NCI-H1417 (cell line): ENCODE results near the gene CFAP92.
A peak's percentile ranks its signal among the peaks of the same experiment; 100 is the strongest.

Experiments
- DNase-seq, 3 experiments: peaks; one replicate each; lab custom pipeline; 2025; lab: John Stamatoyannopoulos, UW

Gene CFAP92

DNA sequence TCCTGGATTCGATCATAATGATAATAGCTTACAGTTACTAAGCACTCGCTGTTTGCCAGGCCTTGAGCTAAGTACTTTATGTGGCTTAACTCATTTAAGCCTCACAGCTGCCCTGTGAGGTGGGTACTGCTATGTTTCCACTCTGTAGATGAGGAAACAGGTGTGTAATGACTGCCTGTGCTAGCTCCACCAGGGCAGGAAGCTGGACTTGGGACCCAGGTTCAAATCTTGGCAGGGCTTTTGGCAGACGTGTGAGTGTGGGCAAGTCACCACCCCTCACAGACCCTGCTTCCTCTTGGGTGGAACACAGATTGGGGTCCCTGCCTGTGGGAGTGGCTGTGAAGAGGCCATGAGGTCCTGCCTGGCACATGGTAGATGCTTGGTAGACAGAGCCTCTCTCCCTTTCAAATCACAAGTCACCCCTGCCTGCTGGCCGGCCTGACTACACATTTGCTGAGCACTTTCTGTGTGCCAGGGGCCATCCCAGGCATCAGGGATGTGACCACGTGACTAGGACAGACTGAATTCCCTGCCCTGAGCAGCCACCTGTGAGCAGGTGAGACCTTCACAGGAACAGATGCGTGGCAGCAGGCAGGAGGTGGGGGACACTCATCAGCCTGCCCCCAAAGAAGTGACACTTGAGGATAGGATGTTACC, 10.9 kb upstream of the CFAP92 start:
- DNase-seq, result peak in 2 of 3 experiments; percentile 35 to 64

DNA sequence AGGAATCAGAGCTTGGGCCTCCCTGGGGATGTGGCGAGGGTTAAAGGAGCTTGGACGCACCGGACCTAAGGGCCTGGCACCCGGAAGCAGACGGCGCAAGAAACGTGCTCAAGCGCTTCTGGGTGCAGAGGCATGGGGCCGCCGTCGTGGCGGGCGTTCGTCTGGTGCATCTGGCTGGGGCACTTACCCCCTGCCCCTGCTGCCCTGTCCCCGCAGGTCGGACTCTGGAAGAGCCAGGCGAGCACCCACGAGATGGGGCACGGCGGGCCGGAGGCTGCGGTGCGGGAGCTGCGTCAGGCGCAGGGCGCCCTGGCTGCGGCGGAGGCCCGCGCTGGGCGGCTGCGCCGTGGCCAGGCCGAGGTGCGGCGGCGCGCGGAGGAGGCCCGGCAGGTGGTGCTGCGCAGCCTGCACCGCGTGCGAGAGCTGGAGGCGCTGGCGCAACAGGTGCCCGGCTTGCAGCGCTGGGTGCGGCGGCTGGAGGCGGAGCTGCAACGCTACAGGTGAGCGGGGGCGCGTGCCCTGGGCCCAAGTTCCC, 9.8 kb upstream of the CFAP92 start:
- peak; percentile 31 to 93 (median 90) for DNase-seq

DNA sequence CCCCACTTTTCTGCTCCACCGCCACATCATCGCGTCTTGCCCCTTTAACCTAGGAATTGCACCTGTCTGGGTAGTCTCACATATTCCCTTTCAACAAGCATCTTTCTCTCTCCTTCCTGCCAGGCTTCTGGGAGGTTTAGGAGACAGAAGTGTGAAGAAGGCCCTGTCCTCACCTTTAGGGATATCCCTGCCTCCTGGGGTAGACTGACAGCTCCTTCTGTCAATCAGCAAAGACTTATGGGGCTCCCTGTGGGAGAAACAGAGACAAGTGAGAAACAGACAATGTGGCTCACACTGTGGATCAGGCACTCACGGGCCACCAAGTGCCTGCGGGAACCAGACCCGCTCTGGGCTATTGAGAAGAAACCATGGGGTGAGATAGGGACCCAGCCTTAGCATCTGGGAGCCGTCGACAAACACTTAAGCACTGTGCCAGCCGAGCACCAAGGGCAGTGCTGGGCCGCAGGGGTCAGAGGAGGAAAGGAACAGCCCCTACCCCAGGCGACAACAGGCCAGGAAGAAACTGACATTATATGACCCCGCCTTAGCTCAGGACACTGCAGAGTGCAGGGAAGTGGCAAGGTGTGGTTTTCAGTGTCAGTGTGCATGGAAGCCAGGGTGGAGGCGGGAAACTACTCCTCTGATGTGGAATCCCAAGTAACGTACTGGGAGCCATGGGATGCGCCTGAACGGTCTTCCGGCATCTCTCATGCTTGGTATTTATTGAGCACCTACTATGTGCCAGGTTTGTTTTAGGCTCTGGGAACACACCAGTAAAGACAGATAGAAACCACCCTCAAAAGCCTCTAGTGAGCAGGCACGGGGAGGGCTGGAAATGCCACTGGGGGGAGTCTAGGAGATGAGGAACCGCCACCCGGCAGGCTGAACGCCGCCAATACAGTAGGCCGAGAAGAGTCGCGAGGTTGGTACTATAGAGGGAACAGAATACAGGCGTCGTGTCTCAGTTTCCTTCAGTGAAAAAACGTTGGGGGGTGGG, 9.0 kb upstream of the CFAP92 start:
- no peak for DNase-seq

DNA sequence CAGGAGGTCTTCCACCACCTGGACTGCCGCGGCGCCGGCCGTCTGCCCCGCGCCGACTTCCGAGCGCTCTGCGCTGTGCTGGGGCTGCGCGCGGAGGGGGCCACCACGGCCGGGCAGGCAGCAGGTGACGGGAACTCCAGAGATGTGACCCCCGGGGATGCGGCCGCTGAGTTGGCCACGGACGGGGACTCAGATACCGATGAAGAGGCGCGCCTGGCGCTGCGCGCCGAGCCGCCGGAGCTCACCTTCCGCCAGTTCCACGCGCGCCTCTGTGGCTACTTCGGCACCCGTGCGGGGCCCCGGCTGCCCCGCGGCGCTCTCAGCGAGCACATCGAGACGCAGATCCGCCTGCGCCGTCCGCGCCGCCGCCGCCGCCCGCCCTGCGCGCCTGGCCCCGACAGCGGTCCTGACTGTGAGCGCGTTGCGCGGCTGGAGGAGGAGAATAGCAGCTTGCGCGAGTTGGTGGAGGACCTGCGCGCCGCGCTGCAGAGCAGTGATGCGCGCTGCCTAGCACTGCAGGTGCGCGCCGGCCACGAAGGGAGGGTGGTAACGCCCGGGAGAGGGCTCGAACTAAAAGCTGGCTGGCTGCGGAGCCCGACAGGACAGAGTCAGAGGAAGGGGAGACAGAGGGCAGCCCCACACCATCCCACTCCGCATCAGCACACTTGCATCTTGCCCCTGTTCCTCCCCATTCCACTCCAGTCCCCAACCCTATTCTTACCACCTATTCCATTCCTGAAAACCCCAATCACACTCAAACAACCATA, 8.1 kb upstream of the CFAP92 start:
- DNase-seq, result no peak

DNA sequence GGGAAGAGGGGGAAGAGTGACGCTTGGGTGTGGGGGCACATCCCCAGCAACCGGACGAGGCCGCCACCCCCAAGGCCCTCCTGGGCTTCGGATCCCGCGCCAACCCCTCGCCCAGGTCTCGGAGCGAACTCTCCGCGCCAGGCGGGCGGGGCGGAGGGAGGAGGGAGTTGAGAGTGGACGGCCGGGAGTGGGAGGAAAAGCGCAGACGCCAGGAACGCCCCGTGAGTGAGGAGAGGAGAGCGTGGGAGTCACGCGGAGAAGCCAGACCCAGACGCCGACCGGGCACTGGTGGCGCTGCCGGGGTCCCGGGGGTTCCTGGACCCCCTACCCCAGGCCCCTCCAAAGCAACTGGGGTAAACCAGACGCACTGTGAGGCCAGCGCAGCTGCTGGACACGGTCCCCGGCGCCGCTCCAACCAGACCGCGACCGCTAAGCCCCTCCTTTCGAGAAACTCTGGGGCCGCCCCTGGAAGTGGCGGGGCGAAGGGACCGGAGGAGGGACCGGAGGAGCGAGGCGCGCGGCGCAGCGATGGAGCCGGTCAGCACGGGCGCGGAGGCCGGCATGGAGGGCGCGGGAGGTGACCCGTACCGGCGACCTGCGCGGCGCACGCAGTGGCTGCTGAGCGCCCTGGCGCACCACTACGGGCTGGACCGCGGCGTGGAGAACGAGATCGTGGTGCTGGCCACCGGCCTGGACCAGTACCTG, 7.4 kb upstream of the CFAP92 start, which contains the start of gene EFCC1:
Gene EFCC1, plus strand, starts transcription at position 204 of the 705 bp plus-strand sequence. Its CDS starts 325 bp downstream, at position 529.
- no peak for DNase-seq

DNA sequence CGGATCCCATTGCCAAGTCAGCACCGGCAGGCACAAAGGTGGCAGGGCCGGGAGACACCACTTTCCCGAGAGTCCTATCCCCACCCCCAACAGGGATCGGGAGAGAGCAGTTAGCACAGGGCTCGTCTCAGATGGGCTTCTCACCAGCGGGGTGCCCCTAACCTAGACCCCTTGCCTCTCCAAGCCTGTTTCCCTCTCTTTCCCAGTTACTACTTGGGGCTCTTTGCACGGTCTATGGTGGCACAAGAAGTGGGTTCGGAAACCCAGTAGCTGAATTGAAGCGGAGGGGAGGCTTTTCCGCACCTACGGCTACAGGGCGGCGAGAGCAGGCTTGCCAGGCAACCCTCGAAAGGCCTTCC, 6.8 kb upstream of the CFAP92 start:
- no peak for DNase-seq

DNA sequence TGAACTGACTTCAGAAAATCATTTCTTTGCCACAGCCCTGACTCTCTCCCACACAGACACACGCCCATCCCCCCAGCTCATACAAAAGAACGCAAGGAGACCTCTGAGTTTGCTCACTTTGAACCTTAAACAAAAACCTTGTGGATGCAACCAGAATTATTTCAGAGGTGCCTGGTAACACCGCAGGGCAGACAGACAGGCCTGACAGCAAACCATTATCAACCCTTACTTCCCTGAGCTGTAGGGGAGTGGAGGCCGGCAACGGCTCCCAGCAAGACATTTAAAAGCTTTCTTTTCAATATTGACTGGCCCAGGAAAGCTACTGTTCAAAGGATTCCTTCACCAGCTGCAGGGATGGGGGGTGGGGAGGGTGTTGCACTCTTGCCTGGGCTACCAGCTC, 5.2 kb upstream of the CFAP92 start:
- no peak for DNase-seq

DNA sequence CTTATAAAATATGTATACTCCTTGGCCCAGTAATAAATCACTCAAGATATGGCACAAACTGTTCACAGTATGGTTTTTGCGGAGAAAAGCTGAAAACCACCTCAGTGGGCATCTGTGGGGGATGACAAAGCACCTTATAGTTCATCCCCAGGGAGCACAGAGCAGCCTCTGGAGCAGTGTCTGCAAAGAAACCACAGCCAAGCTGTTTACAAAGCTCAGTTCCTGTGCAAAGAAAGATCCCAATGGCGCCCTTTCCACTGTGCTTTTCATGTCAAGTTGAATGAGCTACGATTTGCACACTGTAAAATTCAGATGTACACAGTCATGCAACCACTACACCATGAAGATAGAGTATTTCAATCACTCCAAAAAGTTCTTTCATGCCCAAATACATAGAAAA, 4.7 kb upstream of the CFAP92 start:
- DNase-seq, result no peak

DNA sequence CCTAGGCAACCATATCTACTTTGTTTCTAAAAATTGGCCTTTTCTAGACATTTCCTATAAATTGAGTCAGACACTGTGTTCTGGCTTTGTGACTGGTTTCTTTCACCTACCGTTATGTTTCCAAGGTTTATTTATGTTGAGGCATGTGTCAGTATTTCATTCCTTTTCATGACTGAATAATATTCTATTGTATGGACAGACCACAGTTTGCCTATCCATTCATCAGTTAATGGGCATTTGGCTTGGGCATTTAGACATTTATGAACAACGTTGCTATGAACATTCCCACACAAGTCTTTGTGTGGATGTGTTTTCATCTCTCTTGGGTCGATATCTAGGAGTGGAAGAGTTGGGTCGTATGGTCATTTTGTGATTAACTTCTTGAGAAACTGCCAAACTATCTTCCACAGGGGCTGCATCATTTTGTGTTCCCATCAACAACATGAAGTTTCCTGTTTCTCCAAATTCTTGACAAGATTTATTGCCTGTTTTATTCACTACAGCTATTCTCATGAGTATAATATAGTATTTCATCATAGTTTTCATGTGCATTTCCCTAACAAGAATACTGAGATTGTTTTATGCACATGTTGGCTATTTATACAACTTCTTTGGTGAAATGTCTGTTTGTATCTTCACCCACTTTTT, 3.7 kb upstream of the CFAP92 start:
- DNase-seq, result no peak

DNA sequence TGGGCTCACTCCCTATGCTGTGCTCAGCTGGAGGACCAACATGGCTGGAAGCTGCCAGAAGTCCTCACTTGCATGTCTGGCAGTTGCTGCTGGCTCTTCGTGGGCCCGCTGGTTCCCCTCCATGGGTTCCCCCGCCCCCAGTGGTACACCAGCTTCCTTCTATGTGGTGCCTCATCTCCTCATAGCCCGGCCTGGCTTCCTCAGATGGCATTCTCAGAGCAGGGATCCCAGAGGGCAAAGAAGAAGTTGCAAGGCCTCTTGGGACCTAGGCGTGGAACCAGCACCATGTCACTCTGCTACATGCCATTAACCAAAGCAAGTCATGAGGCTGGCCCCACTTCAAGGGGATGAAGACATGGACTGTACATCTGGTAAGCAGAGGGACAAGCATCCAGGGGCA, 2.9 kb upstream of the CFAP92 start:
- DNase-seq, result no peak

DNA sequence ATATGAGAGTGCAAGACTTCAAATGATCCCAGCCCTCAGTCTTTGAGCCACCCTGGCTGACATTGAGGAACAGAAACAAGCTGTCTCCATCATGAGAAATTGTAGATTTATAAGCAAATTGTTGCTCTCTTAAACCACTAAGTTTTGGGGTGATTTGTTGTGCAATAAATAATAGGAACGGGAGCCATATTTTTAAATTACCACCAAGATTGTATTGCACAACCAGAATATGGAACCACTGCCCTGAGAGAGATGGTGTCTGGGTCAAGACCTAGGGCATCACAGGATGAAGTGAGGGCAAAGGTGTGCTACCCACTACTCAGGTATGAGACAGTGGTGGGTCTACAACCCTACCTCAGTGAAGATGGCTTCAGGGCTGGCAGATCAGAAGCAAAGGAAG, 2.3 kb upstream of the CFAP92 start:
- no peak for DNase-seq

DNA sequence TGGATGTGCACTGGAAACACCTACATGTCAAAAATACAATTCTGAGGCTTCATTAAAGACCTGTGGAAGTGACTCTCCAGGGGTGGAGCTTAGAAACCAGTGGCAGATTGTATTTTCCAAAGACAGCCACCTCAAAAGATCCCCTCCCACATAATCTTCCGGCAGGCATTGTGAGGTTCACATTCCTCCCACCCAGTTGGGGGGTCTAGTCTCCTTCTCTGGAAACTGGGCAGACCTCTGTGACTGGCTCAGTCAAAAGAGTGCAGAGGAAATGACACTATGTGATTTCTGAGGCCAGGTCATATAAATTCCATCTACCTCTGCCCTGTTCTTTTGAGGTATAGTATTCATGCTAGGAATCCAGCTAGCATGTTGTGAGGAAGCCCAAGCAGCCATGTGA, 1.9 kb upstream of the CFAP92 start:
- DNase-seq, result no peak

DNA sequence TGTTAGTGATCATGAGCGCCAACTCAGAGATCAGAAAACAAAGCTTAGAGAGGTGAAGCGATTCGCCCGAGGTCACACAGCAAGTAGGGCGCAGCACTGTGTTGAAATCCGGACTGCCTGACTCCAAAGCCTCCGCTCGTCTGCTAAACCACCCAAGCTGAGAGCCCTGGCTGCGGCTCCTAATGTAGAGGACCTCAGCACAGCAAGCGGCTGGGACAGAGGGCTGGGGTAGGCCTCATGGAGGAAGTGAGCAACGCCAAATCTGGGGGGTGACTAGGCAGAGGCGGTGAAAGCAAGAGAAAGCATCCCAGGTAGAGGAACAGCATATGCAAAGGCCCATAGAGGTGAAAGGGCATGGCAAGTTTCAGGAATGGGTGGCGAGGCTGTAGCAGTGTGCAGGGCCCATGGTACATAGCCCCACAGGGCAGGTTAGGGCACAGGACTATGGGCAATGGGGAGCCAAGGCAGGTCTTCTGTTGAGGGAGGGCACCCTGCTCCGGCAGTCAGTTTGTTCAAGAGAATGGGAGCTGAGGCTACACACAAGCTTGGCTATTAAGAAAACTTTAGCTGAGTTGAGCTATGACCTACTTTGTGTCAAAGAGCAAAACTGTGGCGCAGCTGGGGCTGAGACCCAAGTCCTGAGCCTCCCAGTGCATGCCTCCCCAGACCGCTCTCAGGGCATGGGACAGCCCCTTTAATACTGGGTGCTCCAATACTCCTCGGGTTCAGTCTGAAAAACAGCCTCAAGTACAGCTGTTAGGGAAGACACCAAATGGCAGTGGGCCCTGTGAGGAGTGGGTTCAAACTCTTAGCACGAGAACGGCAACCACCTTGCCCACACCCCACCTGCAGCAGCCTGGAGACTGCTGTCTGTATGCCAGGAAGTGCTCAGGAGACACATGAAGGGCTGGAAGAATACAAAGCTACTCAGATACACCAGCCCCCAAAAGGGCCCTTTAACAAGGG, 988 bp upstream of the CFAP92 start:
- DNase-seq, result no peak

DNA sequence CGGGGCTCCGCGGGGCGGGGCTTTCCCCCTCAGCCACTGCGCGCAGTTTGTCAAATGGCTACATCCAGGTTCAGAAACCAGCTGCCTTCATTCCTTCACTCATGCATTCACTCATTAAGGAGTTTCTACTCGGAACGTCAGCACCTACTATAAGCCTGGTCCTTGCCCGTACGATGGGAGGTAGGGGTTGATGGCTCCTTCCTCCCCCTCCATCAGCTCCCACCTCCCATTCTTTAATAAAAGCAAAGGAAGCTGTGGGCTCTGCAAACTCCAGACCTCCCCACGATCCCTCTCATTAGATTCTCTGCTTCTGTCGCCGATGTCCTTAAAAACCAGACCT, 267 bp upstream of the CFAP92 start:
- DNase-seq, result no peak

DNA sequence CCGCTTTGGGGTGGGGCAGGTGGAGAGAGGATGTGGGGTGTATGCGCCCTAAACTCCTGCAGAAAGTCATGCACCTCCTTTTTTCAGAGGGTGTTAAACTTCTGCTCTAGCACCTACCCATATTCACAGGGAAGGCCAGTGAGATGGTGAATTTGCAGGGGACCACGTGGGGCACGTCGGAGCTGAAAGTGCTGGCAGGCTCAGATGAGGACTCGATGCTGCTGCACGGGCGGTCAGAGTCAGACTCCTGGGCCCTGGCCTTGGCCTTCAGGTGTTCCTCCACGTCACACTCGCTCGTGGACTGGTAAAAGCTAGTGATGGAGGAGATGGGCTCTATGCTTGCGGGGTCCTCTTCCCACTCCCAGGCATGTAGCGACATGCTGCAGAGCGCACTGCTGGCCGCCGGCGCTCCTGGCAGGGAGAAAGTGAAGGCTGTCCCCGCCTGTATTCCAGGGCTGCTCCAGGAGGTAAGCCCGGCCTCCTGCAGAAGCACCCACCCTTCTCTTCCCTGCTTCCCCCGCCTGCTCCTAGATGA, 883 bp downstream of the CFAP92 start:
- peak in 2 of 3 experiments; percentile 90 for DNase-seq

DNA sequence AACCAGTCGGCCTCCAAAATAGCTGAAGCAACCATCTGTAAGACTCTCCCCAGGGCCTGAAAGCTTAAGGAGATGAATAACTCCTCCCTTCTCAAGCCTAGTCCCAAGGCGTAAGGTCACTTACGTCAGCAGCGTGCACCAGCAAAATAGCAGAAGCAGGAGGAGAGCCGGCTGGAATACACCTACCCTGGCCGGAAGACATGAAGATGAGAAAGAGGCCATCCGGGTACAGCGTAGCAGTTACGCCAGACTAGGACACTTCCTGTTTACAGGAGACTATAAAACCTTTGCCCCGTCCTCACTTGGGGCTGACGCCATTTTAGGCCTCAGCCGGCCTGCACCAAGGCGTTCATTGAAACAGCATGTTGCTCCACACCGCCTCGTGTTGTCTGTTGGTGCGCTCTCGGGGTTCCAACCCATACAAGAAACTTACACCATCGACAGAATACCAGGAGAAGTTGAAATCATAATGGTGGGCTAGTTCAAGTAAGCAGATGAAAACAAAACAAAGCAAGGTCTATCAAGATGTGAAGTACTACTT, 2.5 kb downstream of the CFAP92 start:
- DNase-seq, result no peak

DNA sequence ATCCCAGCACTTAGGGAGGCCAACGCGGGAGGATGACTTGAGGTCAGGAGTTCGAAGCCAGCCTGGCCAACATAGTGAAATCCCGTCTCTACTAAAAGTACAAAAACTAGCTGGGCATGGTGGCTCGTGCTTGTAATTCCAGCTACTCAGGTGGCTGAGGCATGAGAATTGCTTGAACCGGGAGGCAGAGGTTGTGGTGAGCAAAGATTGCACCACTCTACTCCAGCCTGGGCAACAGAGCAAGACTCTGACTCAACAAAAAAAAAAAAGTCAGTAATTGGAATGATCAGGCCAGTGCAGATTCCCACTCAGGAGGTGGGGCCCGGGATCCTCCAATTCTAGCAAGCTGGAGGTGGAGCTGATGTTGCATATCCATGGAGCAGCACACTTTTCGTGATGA, 5.6 kb downstream of the CFAP92 start:
- DNase-seq, result no peak

DNA sequence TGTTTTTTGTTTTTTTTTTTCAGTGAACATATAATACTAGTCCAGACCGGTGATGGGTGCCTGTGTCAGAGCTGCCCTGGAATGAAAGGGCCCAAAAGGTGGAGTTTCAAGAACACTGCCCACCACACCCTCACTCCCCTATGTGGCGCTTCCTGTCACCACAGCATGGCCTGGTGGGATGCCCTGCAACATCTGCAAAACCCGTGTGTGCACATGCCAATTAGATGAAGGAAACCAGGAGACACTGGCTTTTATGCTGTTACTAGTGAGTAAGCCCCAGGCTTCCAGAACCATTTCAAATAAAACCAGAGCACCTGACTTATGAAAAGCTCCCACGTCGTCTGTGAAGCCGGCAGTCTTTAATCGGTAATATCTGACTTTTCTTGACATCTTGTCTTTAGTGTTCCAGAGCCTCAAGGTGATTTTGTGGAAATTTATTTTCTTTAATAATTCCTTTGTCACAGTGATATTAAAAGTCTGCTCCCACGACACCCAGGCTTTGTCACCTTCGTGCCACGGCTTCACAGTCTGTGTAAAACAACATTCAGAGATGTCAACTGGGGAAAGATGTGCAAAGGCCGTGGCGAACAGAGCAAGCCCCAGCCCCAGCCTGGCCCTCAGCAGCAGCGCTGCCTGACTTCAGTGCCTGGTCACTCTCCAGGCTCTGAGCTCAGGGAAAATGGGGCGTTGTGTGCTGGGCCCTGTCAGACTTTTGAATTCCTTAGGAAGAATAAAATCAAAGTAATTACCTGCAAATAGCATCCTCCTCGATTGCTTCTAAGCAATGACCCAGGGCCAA, 6.4 kb downstream of the CFAP92 start:
- DNase-seq, result no peak

DNA sequence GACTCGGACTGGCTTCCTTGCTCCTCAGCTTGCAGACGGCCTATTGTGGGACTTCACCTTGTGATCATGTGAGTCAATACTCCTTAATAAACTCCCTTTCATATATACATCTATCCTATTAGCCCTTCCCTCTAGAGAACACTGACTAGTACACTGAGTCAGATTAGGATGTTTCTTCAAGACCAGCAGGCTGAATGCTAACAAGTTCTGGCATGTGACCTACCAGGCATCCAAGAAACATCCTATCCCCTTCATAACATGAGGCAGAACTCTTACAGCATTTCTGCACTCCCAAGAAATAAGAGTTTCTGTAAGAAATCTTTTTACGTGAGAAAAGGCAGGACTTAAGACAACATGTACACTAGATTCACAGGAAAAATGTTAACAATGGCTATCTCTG, 9.3 kb downstream of the CFAP92 start:
- DNase-seq, result no peak
